Body of pancreas (tissue), 4 donors: Measurements from ENCODE around the gene WDFY4. TPM values are rescaled to one million over a fixed set of nuclear protein-coding genes. Genes with fewer than 3 reads are reported as not detected.

Source experiments
- ATAC-seq: fragments of 150-250 bp; one replicate; pipeline ENCODE4 v1.9.1; 2016
- DNase-seq, 4 donors: peaks; one replicate each; pipeline ENCODE4 v3.0.0-alpha.2; 2019
- H3K27ac ChIP-seq, 4 donors: fragments of 200-600 bp; sonication (generic); 1 replicate in 3 of 4; 2 replicates in 1 of 4; pipeline versions ENCODE4 v1.5.1 to v1.6.1; 2016 to 2019; ENCODE audit warnings: mild to moderate bottlenecking in 1 of 4, mixed read lengths in 1 of 4, moderate library complexity in 1 of 4
- H3K27me3 ChIP-seq, 2 donors: fragments of 200-600 bp; sonication (generic); one replicate each; pipeline ENCODE4 v1.6.0; 2016; ENCODE audit warnings: mild to moderate bottlenecking in 1 of 2
- H3K36me3 ChIP-seq, 2 donors: fragments of 200-600 bp; sonication (generic); replicated peaks in 1 of 2; 2 replicates each; pipeline ENCODE4 v1.5.1; 2016; ENCODE audit warnings: low read depth in 2 of 2; ENCODE audit not compliant: insufficient read depth in 1 of 2
- H3K4me1 ChIP-seq: fragments of 200-600 bp; sonication (generic); one replicate; pipeline ENCODE4 v1.6.0; 2016
- H3K4me3 ChIP-seq, 2 donors: fragments of 200-600 bp; sonication (generic); 1 replicate in 1 of 2; 2 replicates in 1 of 2; pipeline ENCODE4 v1.5.1; 2016 to 2019
- H3K9me3 ChIP-seq, 3 donors: fragments of 200-600 bp; sonication (generic); 1 replicate in 2 of 3; 2 replicates in 1 of 3; pipeline ENCODE4 v1.5.1; 2016
- CTCF ChIP-seq, 7 experiments: fragments of 450-650 bp in 4 of 7; fragments of 200-600 bp in 3 of 7; sonication (generic) in 3 of 7; IDR thresholded peaks; one replicate each; pipeline ENCODE4 v1.5.1; 2016 to 2019; ENCODE audit warnings: antibody characterized with exemption in 7 of 7
- POLR2A ChIP-seq, 3 donors: fragments of 450-650 bp; IDR thresholded peaks; one replicate each; pipeline ENCODE4 v1.6.1; 2016; ENCODE audit warnings: antibody characterized with exemption in 3 of 3, mild to moderate bottlenecking in 2 of 3
- WGBS, 2 donors: methylation state at CpG; one replicate each; pipeline ENCODE4 v1.1.5; 2017; 5-methylcytosine and 5-hydroxymethylcytosine counted together
- intact Hi-C: fragments of 100-400 bp; cut with DNase I; formaldehyde crosslinking; loops from one replicate; pipeline ENCODE4 v1.15.1; 2023
- total RNA-seq, 2 donors: library from RNA; depleted of rRNA; stranded (reverse); fragments of >200 nt; gene quantifications; one replicate each; pipeline ENCODE4 v1.1.0, GENCODE V29; 2016

WDFY4 gene
- total RNA-seq, 2 donors from 2014 or later: 0.66 to 2.3 TPM

- Histone ChIP-seq H3K36me3 (no peaks in the 10 kb centered on the region), H3K4me3 (no peak overlapping the region), H3K27ac (no peak overlapping the region), H3K9me3 (no peaks in the 10 kb centered on the region), H3K27me3 (no peaks in the 10 kb centered on the region), H3K4me1 (no peaks in the 10 kb centered on the region)
- TF ChIP-seq POLR2A (IDR thresholded peaks at IDR 0.05): no peak
- TF ChIP-seq CTCF (IDR thresholded peaks at IDR 0.05): no peak
- DNase-seq: no peak
- intact Hi-C loops: no loop called here
- no peak for ATAC-seq
- 38 to 51% methylated on average over 2 of the region's 2 CpGs for WGBS, 2 donors
Measured at GRCh38 chr10:48700071-48700470, 15.4 kb downstream of the WDFY4 start.

GRCh38 chr10:48700493-48700892, 15.8 kb downstream of the WDFY4 start:
- H3K27ac ChIP-seq: no peak overlapping the region
- peaks cover 0 to 4% of the 10 kb centered on the region in 2 donors for H3K27me3 ChIP-seq
- WGBS, 2 donors: 72 to 74% methylated on average over 9 of the region's 9 CpGs
- no peaks in the 10 kb centered on the region for H3K9me3 ChIP-seq
- no peak for DNase-seq
- TF ChIP-seq POLR2A (IDR thresholded peaks at IDR 0.05): no peak
- no peak for TF ChIP-seq CTCF (IDR thresholded peaks at IDR 0.05)
- intact Hi-C loops: no loop called here
- H3K36me3 ChIP-seq: no peaks in the 10 kb centered on the region
- H3K4me3 ChIP-seq: no peak overlapping the region
- no peak for ATAC-seq
- H3K4me1 ChIP-seq: no peaks in the 10 kb centered on the region

GRCh38 chr10:48701139-48701901, 16.6 kb downstream of the WDFY4 start:
- WGBS, 2 donors: 36 to 48% methylated on average over 8 of the region's 8 CpGs
- DNase-seq (no peak), ATAC-seq (no peak)
- Histone ChIP-seq H3K27ac (no peak overlapping the region), H3K9me3 (no peaks in the 10 kb centered on the region), H3K36me3 (no peaks in the 10 kb centered on the region), H3K27me3 (peaks cover 0 to 4% of the 10 kb centered on the region in 2 donors), H3K4me1 (no peaks in the 10 kb centered on the region), H3K4me3 (no peak overlapping the region)
- intact Hi-C loops: no loop called here
- TF ChIP-seq POLR2A (IDR thresholded peaks at IDR 0.05) (no peak), CTCF (IDR thresholded peaks at IDR 0.05) (no peak)

GRCh38 chr10:48701941-48702340, 17.3 kb downstream of the WDFY4 start:
- Histone ChIP-seq H3K36me3 (no peaks in the 10 kb centered on the region), H3K27ac (no peak overlapping the region), H3K27me3 (peaks cover 0 to 4% of the 10 kb centered on the region in 2 donors), H3K4me1 (no peaks in the 10 kb centered on the region), H3K4me3 (no peak overlapping the region), H3K9me3 (no peaks in the 10 kb centered on the region)
- intact Hi-C loops: no loop called here
- ATAC-seq (no peak), DNase-seq (no peak)
- TF ChIP-seq CTCF (IDR thresholded peaks at IDR 0.05) (no peak), POLR2A (IDR thresholded peaks at IDR 0.05) (no peak)

GRCh38 chr10:48703531-48704122, 19.0 kb downstream of the WDFY4 start:
- ATAC-seq (no peak), DNase-seq (no peak)

More at GRCh38 chr10:48703531-48704122, 19.0 kb downstream of the WDFY4 start:
- no peaks in the 10 kb centered on the region for H3K4me1 ChIP-seq
- H3K9me3 ChIP-seq: no peaks in the 10 kb centered on the region
- TF ChIP-seq POLR2A (IDR thresholded peaks at IDR 0.05) (no peak), CTCF (IDR thresholded peaks at IDR 0.05) (no peak)
- peaks cover 0 to 4% of the 10 kb centered on the region in 2 donors for H3K27me3 ChIP-seq
- no peak overlapping the region for H3K4me3 ChIP-seq
- no peak overlapping the region for H3K27ac ChIP-seq
- 76 to 80% methylated on average over 1 to 5 of the region's 5 CpGs for WGBS, 2 donors
- H3K36me3 ChIP-seq: no peaks in the 10 kb centered on the region
- intact Hi-C loops: no loop called here
